Measurements from ENCODE around the gene KLK2. TPM values are rescaled to one million over a fixed set of nuclear protein-coding genes. Genes with fewer than 3 reads are reported as not detected.

KLK2 gene
- polyA plus RNA-seq, 3 donors: not detected

GRCh38 chr19:50897612-50898011 lies 24.4 kb downstream of the KLK2 start:
- 100% methylated on average over 2 of the region's 3 CpGs for WGBS (ENCODE audit: insufficient coverage)
- Mint-ChIP-seq H3K4me3 (no peak overlapping the region), H3K9me3 (peaks cover 0 to 15% (median 12%) of the 10 kb centered on the region in 7 donors), H3K4me1 (no peaks in the 10 kb centered on the region), H3K27me3 (ENCODE audit: low read depth in 3 of 3) (peaks cover 9% of the 10 kb centered on the region in 3 donors), H3K36me3 (no peaks in the 10 kb centered on the region), H3K27ac (no peak overlapping the region)
- Histone ChIP-seq H3K79me2 (ENCODE audit: insufficient read depth, low read length) (no peaks in the 10 kb centered on the region), H3K27ac (ENCODE audit: low read depth in 1 of 2, low read length in 2 of 2) (no peak overlapping the region), H3K4me1 (ENCODE audit: control insufficient read depth in 1 of 2, insufficient read depth in 2 of 2, low read length in 2 of 2) (no peaks in the 10 kb centered on the region), H3K36me3 (replicated peaks in 1 of 2; ENCODE audit: control insufficient read depth in 1 of 2, insufficient read depth in 2 of 2, low read length in 2 of 2) (no peaks in the 10 kb centered on the region), H2AFZ (ENCODE audit: insufficient read depth, low read depth, low read length, poor library complexity, severe bottlenecking) (no peak overlapping the region), H4K20me1 (ENCODE audit: insufficient read depth, low read length) (no peaks in the 10 kb centered on the region), H3K4me2 (replicated peaks; ENCODE audit: extremely low read depth, low read length, poor library complexity, severe bottlenecking) (no peak overlapping the region), H3K27me3 (ENCODE audit: control insufficient read depth in 2 of 2, insufficient read depth in 2 of 2, low read length in 2 of 2) (peaks cover 0 to 2% of the 10 kb centered on the region in 2 donors), H3K4me3 (replicated peaks in 1 of 3; ENCODE audit: low read depth in 2 of 3, low read length in 3 of 3) (no peak overlapping the region), H3K9me3 (replicated peaks in 1 of 2; ENCODE audit: control insufficient read depth in 1 of 2, insufficient read depth in 1 of 2, low read length in 2 of 2) (peaks cover 0 to 20% of the 10 kb centered on the region in 2 donors), H3K9ac (ENCODE audit: insufficient read depth, low read length, poor library complexity, severe bottlenecking) (no peak overlapping the region)
- no peak for DNase-seq
- intact Hi-C loops (cut with micrococcal nuclease): no loop called here
- no peak for TF ChIP-seq CTCF (IDR thresholded peaks at IDR 0.05)

GRCh38 chr19:50898018-50898417 lies 24.8 kb downstream of the KLK2 start:
- intact Hi-C loops (cut with micrococcal nuclease): no loop called here
- Histone ChIP-seq H4K20me1 (ENCODE audit: insufficient read depth, low read length) (no peaks in the 10 kb centered on the region), H2AFZ (ENCODE audit: insufficient read depth, low read depth, low read length, poor library complexity, severe bottlenecking) (no peak overlapping the region), H3K9ac (ENCODE audit: insufficient read depth, low read length, poor library complexity, severe bottlenecking) (no peak overlapping the region), H3K4me2 (replicated peaks; ENCODE audit: extremely low read depth, low read length, poor library complexity, severe bottlenecking) (no peak overlapping the region), H3K36me3 (replicated peaks in 1 of 2; ENCODE audit: control insufficient read depth in 1 of 2, insufficient read depth in 2 of 2, low read length in 2 of 2) (no peaks in the 10 kb centered on the region), H3K4me3 (replicated peaks in 1 of 3; ENCODE audit: low read depth in 2 of 3, low read length in 3 of 3) (no peak overlapping the region), H3K79me2 (ENCODE audit: insufficient read depth, low read length) (no peaks in the 10 kb centered on the region), H3K4me1 (ENCODE audit: control insufficient read depth in 1 of 2, insufficient read depth in 2 of 2, low read length in 2 of 2) (no peaks in the 10 kb centered on the region), H3K9me3 (replicated peaks in 1 of 2; ENCODE audit: control insufficient read depth in 1 of 2, insufficient read depth in 1 of 2, low read length in 2 of 2) (peaks cover 0 to 19% of the 10 kb centered on the region in 2 donors), H3K27ac (ENCODE audit: low read depth in 1 of 2, low read length in 2 of 2) (no peak overlapping the region), H3K27me3 (ENCODE audit: control insufficient read depth in 2 of 2, insufficient read depth in 2 of 2, low read length in 2 of 2) (peaks cover 0 to 2% of the 10 kb centered on the region in 2 donors)
- Mint-ChIP-seq H3K4me3 (no peak overlapping the region), H3K36me3 (no peaks in the 10 kb centered on the region), H3K9me3 (peaks cover 0 to 14% (median 12%) of the 10 kb centered on the region in 7 donors), H3K27ac (no peak overlapping the region), H3K4me1 (no peaks in the 10 kb centered on the region), H3K27me3 (ENCODE audit: low read depth in 3 of 3) (peaks cover 9 to 10% (median 9%) of the 10 kb centered on the region in 3 donors)
- 92% methylated on average over 2 of the region's 4 CpGs for WGBS (ENCODE audit: insufficient coverage)
- no peak for TF ChIP-seq CTCF (IDR thresholded peaks at IDR 0.05)
- DNase-seq: no peak

Data from CD14-positive monocyte (primary cell).